A549 (cell line): Measurements from ENCODE around the gene ITGBL1.

Experiments
- CHD2 ChIP-seq: fragments of 150-350 bp; IDR thresholded peaks from 2 replicates; pipeline ENCODE4 v1.6.1; 2014; ENCODE audit warnings: low read length; ENCODE audit not compliant: partially characterized antibody
- EP300 ChIP-seq, 2 experiments: fragments of >200 bp; sonication (Bioruptor Twin); formaldehyde crosslinking; IDR thresholded peaks; 2 replicates in 1 of 2; 3 replicates in 1 of 2; pipeline ENCODE4 v1.6.1; 2016 to 2017
- FOSL2 ChIP-seq, 2 experiments: fragments of 450-650 bp in 1 of 2; fragments of >200 bp in 1 of 2; sonication (Bioruptor Twin) in 1 of 2; formaldehyde crosslinking; IDR thresholded peaks; 2 replicates each; pipeline versions ENCODE4 v1.5.0 to v1.6.1; 2016 to 2020; ENCODE audit warnings: mild to moderate bottlenecking in 1 of 2, moderate library complexity in 1 of 2
- HDAC2 ChIP-seq: fragments of 200-600 bp; sonication (generic); IDR thresholded peaks from 2 replicates; pipeline ENCODE4 v1.6.1; 2016
- NR3C1 ChIP-seq: fragments of >200 bp; sonication (Bioruptor Twin); formaldehyde crosslinking; IDR thresholded peaks from 3 replicates; pipeline ENCODE4 v1.6.1; 2017
- PHF8 ChIP-seq: fragments of 200-600 bp; sonication (generic); IDR thresholded peaks from 2 replicates; pipeline ENCODE4 v1.6.1; 2016; ENCODE audit warnings: low read depth, mild to moderate bottlenecking, antibody characterized with exemption, moderate library complexity, borderline replicate concordance
- POLR2A ChIP-seq: IDR thresholded peaks from 2 replicates; pipeline ENCODE4 v1.6.1; 2012; ENCODE audit warnings: mild to moderate bottlenecking, low read length
- RNF2 ChIP-seq: fragments of 200-600 bp; sonication (generic); IDR thresholded peaks from 2 replicates; pipeline ENCODE4 v1.6.1; 2016; ENCODE audit warnings: low read depth, mild to moderate bottlenecking, antibody characterized with exemption, moderate library complexity, borderline replicate concordance
- ZC3H11A ChIP-seq: fragments of 450-650 bp; IDR thresholded peaks from 2 replicates; pipeline ENCODE4 v1.6.1; 2014; ENCODE audit warnings: antibody characterized with exemption, mild to moderate bottlenecking
- TF ChIP-seq, protein P1 (sequence below): IDR thresholded peaks from 2 replicates; pipeline ENCODE4 v1.6.1; 2012; ENCODE audit warnings: low read depth, borderline replicate concordance
- TF ChIP-seq, protein P2 (sequence below): fragments of >200 bp; sonication (Bioruptor Twin); formaldehyde crosslinking; IDR thresholded peaks from 3 replicates; pipeline ENCODE4 v1.5.1; 2016
- TF ChIP-seq, protein P3 (sequence below): fragments of 200-600 bp; sonication (generic); IDR thresholded peaks from 2 replicates; pipeline ENCODE4 v1.6.1; 2016; ENCODE audit warnings: antibody characterized with exemption, mild to moderate bottlenecking, moderate library complexity
- TF ChIP-seq, protein P4 (sequence below): fragments of 450-650 bp; IDR thresholded peaks from 2 replicates; pipeline ENCODE4 v1.6.1; 2014; ENCODE audit warnings: antibody characterized with exemption
- TF ChIP-seq, protein P5 (sequence below): fragments of 150-350 bp; IDR thresholded peaks from 2 replicates; pipeline ENCODE4 v1.6.1; 2014; ENCODE audit warnings: low read depth, mild to moderate bottlenecking, low read length

DNA sequence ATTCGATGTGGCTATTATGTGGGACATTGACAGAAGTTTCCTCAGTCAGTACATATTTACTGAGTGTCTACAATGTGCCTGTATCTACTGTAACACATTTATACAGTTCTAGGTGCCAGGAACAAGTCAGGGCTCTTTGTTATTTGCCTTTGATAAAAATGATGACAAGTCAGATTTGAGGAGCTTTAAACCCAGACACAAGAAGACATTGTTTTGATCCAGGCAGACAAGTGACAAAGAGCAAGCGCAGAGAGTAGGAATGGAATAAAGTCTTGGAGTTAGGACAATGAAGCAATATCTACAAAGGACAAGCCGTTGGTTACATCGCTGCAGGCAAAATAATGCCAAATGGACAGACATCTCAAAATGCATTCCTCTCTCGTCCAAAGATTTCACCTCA lies 70.1 kb downstream of the ITGBL1 start:
- TF ChIP-seq POLR2A (no peak), ZC3H11A (no peak), NR3C1 (no peak), RNF2 (no peak), FOSL2 (IDR thresholded peaks at IDR 0.05) (no peak), FOSL2 (CRISPR knock-in tag; IDR thresholded peaks at IDR 0.05) (no peak), EP300 (IDR thresholded peaks at IDR 0.05) (no peak), CHD2 (no peak), PHF8 (no peak), HDAC2 (no peak)
- TF ChIP-seq, protein P1, sequence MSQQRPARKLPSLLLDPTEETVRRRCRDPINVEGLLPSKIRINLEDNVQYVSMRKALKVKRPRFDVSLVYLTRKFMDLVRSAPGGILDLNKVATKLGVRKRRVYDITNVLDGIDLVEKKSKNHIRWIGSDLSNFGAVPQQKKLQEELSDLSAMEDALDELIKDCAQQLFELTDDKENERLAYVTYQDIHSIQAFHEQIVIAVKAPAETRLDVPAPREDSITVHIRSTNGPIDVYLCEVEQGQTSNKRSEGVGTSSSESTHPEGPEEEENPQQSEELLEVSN: no peak
- TF ChIP-seq, protein P2, sequence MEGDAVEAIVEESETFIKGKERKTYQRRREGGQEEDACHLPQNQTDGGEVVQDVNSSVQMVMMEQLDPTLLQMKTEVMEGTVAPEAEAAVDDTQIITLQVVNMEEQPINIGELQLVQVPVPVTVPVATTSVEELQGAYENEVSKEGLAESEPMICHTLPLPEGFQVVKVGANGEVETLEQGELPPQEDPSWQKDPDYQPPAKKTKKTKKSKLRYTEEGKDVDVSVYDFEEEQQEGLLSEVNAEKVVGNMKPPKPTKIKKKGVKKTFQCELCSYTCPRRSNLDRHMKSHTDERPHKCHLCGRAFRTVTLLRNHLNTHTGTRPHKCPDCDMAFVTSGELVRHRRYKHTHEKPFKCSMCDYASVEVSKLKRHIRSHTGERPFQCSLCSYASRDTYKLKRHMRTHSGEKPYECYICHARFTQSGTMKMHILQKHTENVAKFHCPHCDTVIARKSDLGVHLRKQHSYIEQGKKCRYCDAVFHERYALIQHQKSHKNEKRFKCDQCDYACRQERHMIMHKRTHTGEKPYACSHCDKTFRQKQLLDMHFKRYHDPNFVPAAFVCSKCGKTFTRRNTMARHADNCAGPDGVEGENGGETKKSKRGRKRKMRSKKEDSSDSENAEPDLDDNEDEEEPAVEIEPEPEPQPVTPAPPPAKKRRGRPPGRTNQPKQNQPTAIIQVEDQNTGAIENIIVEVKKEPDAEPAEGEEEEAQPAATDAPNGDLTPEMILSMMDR: no peak
- TF ChIP-seq, protein P3, sequence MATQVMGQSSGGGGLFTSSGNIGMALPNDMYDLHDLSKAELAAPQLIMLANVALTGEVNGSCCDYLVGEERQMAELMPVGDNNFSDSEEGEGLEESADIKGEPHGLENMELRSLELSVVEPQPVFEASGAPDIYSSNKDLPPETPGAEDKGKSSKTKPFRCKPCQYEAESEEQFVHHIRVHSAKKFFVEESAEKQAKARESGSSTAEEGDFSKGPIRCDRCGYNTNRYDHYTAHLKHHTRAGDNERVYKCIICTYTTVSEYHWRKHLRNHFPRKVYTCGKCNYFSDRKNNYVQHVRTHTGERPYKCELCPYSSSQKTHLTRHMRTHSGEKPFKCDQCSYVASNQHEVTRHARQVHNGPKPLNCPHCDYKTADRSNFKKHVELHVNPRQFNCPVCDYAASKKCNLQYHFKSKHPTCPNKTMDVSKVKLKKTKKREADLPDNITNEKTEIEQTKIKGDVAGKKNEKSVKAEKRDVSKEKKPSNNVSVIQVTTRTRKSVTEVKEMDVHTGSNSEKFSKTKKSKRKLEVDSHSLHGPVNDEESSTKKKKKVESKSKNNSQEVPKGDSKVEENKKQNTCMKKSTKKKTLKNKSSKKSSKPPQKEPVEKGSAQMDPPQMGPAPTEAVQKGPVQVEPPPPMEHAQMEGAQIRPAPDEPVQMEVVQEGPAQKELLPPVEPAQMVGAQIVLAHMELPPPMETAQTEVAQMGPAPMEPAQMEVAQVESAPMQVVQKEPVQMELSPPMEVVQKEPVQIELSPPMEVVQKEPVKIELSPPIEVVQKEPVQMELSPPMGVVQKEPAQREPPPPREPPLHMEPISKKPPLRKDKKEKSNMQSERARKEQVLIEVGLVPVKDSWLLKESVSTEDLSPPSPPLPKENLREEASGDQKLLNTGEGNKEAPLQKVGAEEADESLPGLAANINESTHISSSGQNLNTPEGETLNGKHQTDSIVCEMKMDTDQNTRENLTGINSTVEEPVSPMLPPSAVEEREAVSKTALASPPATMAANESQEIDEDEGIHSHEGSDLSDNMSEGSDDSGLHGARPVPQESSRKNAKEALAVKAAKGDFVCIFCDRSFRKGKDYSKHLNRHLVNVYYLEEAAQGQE: no peak
- TF ChIP-seq, protein P4, sequence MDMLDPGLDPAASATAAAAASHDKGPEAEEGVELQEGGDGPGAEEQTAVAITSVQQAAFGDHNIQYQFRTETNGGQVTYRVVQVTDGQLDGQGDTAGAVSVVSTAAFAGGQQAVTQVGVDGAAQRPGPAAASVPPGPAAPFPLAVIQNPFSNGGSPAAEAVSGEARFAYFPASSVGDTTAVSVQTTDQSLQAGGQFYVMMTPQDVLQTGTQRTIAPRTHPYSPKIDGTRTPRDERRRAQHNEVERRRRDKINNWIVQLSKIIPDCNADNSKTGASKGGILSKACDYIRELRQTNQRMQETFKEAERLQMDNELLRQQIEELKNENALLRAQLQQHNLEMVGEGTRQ: no peak
- TF ChIP-seq, protein P5, sequence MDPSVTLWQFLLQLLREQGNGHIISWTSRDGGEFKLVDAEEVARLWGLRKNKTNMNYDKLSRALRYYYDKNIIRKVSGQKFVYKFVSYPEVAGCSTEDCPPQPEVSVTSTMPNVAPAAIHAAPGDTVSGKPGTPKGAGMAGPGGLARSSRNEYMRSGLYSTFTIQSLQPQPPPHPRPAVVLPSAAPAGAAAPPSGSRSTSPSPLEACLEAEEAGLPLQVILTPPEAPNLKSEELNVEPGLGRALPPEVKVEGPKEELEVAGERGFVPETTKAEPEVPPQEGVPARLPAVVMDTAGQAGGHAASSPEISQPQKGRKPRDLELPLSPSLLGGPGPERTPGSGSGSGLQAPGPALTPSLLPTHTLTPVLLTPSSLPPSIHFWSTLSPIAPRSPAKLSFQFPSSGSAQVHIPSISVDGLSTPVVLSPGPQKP: no peak
